ENCODE measurements around the gene SYTL1. TPM values are rescaled to one million over a fixed set of nuclear protein-coding genes. Genes with fewer than 3 reads are reported as not detected.

SYTL1 gene
- polyA plus RNA-seq, 3 donors, result 12.6 to 17.0 (median 13.3) TPM

- no peak for DNase-seq
Observed at GRCh38 chr1:27403065-27403726, 61.4 kb downstream of the SYTL1 start.

Other genes starting within 250 kb of the SYTL1 start
- 10 to 100 TPM; 25.8 to 28.7 (median 28.1) TPM for gene SLC9A1, start 186.9 kb upstream of the SYTL1 start, polyA plus RNA-seq (ENCODE audit: insufficient read length in 3 of 3)
- 10 to 100 TPM; 46.7 to 54.0 (median 47.0) TPM for gene WDTC1, start 107.4 kb upstream of the SYTL1 start, polyA plus RNA-seq (ENCODE audit: insufficient read length in 3 of 3)
- 10 to 100 TPM; 42.3 to 46.8 (median 44.1) TPM for gene TMEM222, start 19.9 kb upstream of the SYTL1 start, polyA plus RNA-seq (ENCODE audit: insufficient read length in 3 of 3)
- 10 to 100 TPM in 1 of 3 donors, 1 to 10 TPM in 2; 9.4 to 11.4 (median 9.7) TPM for gene MAP3K6, start 24.9 kb downstream of the SYTL1 start, polyA plus RNA-seq (ENCODE audit: insufficient read length in 3 of 3)
- 1 to 10 TPM; 1.7 to 3.9 (median 2.1) TPM for gene FCN3, start 32.8 kb downstream of the SYTL1 start, polyA plus RNA-seq (ENCODE audit: insufficient read length in 3 of 3)
- gene CD164L2, start 41.3 kb downstream of the SYTL1 start, polyA plus RNA-seq (ENCODE audit: insufficient read length in 3 of 3), result under 1 TPM; 0.21 to 0.47 (median 0.33) TPM
- gene GPR3, start 50.6 kb downstream of the SYTL1 start, polyA plus RNA-seq (ENCODE audit: insufficient read length in 3 of 3), result 1 to 10 TPM in 2 of 3 donors, under 1 TPM in 1; 0.84 to 1.1 (median 1.0) TPM
- gene WASF2, start 148.1 kb downstream of the SYTL1 start, polyA plus RNA-seq (ENCODE audit: insufficient read length in 3 of 3), result 100 to 1,000 TPM; 123 to 124 (median 123) TPM